Liver (tissue), 3 donors: ENCODE data around the gene RAD51B.

Experiments
- JUND ChIP-seq, 2 donors: IDR thresholded peaks; 2 replicates each; pipeline ENCODE4 v1.6.1; 2016; ENCODE audit warnings: antibody characterized with exemption in 2 of 2
- MAX ChIP-seq: IDR thresholded peaks from 2 replicates; pipeline ENCODE4 v1.6.1; 2016; ENCODE audit warnings: antibody characterized with exemption
- SP1 ChIP-seq: IDR thresholded peaks from 2 replicates; pipeline ENCODE4 v1.6.1; 2018; ENCODE audit warnings: antibody characterized with exemption, mild to moderate bottlenecking
- TAF1 ChIP-seq: conservative IDR thresholded peaks from 2 replicates; pipeline ENCODE4 v1.6.1; 2016; ENCODE audit warnings: antibody characterized with exemption, mild to moderate bottlenecking
- TF ChIP-seq, protein P1 (sequence below): fragments of 150-350 bp; IDR thresholded peaks from 2 replicates; pipeline ENCODE4 v1.5.1; 2017; ENCODE audit warnings: improper control_type of control experiment, low read depth, low read length; ENCODE audit not compliant: missing input control
- donor health status: healthy.
- donor health status: healthy.

DNA sequence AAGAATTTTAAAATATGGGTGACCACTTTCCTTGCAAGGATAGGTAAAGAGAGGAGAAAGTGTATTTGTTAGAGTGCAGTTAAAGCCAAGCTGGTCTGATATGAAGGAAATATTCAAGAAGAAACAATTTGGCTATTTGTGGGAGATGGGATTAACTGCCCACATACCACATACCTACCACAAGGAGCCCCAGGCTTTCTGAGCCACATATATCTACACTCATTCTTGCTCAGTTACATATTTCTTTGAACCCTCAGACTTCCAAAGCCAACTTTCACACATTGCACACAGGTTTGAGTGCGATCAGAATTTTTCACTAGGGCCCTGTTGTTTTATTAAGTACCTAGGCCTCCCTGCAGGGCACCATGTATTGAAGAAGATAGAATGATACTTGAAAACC, 643.1 kb downstream of the RAD51B start:
- TF ChIP-seq, protein P1, sequence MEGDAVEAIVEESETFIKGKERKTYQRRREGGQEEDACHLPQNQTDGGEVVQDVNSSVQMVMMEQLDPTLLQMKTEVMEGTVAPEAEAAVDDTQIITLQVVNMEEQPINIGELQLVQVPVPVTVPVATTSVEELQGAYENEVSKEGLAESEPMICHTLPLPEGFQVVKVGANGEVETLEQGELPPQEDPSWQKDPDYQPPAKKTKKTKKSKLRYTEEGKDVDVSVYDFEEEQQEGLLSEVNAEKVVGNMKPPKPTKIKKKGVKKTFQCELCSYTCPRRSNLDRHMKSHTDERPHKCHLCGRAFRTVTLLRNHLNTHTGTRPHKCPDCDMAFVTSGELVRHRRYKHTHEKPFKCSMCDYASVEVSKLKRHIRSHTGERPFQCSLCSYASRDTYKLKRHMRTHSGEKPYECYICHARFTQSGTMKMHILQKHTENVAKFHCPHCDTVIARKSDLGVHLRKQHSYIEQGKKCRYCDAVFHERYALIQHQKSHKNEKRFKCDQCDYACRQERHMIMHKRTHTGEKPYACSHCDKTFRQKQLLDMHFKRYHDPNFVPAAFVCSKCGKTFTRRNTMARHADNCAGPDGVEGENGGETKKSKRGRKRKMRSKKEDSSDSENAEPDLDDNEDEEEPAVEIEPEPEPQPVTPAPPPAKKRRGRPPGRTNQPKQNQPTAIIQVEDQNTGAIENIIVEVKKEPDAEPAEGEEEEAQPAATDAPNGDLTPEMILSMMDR = peak; percentile 8
- TF ChIP-seq MAX (no peak), TAF1 (no peak), SP1 (no peak), JUND (IDR thresholded peaks at IDR 0.05) (no peak)
